Activated T-cell treated with anti-CD3 and anti-CD28 coated beads, Interleukin-2, amount 50 U/mL, for 72 hours (primary cell): ENCODE results near the gene PRAMEF9. TPM values are rescaled to one million over a fixed set of nuclear protein-coding genes. Genes with fewer than 3 reads are reported as not detected.
A peak's percentile ranks its signal among the peaks of the same experiment; 100 is the strongest.
"Not testable (repeated sequence)": the region's sequence is repeated elsewhere in the genome, so short reads cannot be mapped to it uniquely, and the experiment has no call there.

Experiments
- ATAC-seq, 2 donors: fragments of 150-1000 bp; cut with Tn5 transposase; replicated peaks in 1 of 2; 2 replicates each; pipeline ENCODE4 v1.10.0; 2021; ENCODE audit warnings: moderate library complexity in 2 of 2, mild to moderate bottlenecking in 1 of 2
- DNase-seq, 2 donors: peaks; one replicate each; pipeline ENCODE4 v3.0.0; 2021 to 2022; ENCODE audit warnings: mixed read lengths in 1 of 2
- H3K27ac Mint-ChIP-seq: one replicate; pipeline ENCODE4 v1.8.0; 2022; ENCODE audit warnings: mild to moderate bottlenecking, moderate library complexity, mixed read lengths
- H3K27me3 Mint-ChIP-seq: one replicate; pipeline ENCODE4 v1.8.0; 2022; ENCODE audit warnings: low read depth, mixed read lengths
- H3K36me3 Mint-ChIP-seq, 2 donors: one replicate each; pipeline ENCODE4 v1.8.0; 2022; ENCODE audit warnings: mixed read lengths in 2 of 2, mild to moderate bottlenecking in 1 of 2; ENCODE audit not compliant: insufficient read depth in 2 of 2
- H3K4me1 Mint-ChIP-seq: one replicate; pipeline ENCODE4 v1.8.0; 2022; ENCODE audit warnings: low read depth, mixed read lengths
- H3K4me3 Mint-ChIP-seq, 2 donors: one replicate each; pipeline ENCODE4 v1.8.0; 2022; ENCODE audit warnings: mild to moderate bottlenecking in 2 of 2, mixed read lengths in 2 of 2, moderate library complexity in 2 of 2
- H3K9me3 Mint-ChIP-seq, 2 donors: one replicate each; pipeline ENCODE4 v1.8.0; 2022; ENCODE audit warnings: mixed read lengths in 2 of 2
- total RNA-seq, 2 donors: library from RNA; stranded (reverse); gene quantifications; one replicate each; pipeline ENCODE4 v1.2.3, GENCODE V29; 2022

Gene PRAMEF9
- total RNA-seq, result not detected

DNA sequence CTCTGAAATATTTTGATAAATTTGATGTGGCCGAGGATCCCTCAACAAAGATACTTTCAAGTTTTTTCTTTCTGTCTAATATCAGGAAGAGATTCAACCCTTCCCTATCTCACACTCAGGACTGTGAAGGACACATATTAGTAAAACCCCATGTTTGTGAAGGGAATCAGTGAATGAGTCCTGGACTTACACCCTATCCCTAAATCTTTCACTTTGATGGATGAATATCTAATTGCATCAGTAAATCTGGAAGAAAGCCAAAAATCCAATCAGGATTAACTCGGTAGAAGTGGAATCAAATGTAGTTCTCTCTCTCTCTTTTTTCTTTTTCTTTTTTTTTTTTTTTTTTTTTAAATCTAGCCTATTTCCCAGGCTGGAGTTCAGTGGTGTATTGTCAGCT is at the start of gene PRAMEF9:
PRAMEF9 (plus strand) TSS at position 301 of the 400 bp plus-strand sequence. CDS start 3,433 bp downstream, outside the sequence.
- not testable (repeated sequence) for H3K27me3 Mint-ChIP-seq, H3K27ac Mint-ChIP-seq

DNA sequence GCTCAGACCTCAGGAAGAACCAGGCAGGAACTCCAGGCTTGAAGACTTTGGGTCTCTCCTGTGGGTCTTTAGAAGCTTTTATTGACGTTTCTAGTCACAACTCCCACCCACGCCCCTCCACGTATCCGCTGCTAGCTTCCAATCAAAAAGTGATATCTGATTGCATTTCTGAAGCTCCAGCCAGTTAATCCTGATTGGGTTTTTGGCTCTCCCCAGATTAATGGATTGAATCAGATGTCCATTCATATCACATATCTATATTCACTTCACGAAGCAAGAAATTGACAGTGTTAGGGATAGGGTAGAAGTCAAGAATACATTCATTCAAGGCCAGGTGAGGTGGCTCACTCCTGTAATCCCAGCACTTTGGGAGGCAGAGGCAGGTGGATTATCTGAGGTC is 15.7 kb upstream of the PRAMEF9 start, which contains the start of gene PRAMEF26:
PRAMEF26 (minus strand) TSS at position 101 of the 400 bp plus-strand sequence. CDS start 2,914 bp downstream, outside the sequence.
- not testable (repeated sequence) for H3K36me3 Mint-ChIP-seq, H3K4me1 Mint-ChIP-seq, H3K27me3 Mint-ChIP-seq, H3K27ac Mint-ChIP-seq, DNase-seq, ATAC-seq, H3K4me3 Mint-ChIP-seq, H3K9me3 Mint-ChIP-seq

More for the DNA sequence above, at the start of gene PRAMEF9:
- H3K4me3 Mint-ChIP-seq, H3K36me3 Mint-ChIP-seq, H3K4me1 Mint-ChIP-seq, ATAC-seq, DNase-seq, H3K9me3 Mint-ChIP-seq: not testable (repeated sequence)

DNA sequence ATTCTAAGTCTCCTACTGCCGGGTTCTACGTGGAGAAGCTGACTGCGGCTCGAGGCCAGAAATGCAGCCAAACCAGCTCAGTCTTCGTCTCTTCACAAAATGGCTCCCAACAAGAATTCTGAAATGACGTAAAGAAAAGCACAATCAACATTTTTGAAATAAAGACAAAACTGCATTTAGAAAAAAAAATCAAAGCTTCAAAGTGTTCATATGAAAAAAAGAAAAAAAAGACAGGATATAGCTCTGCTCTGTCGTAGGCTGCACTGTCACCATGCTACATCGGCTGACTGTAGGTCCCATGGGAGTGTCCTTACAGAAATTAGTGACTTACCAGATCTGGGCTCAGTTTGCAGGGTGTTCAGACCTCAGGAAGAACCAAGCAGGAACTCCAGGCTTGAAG is 6.1 kb upstream of the PRAMEF9 start, which contains the start of gene HNRNPCL4:
HNRNPCL4 (minus strand) TSS at position 101 of the 400 bp plus-strand sequence. CDS start 164 bp downstream, outside the sequence.
- H3K4me1 Mint-ChIP-seq, H3K9me3 Mint-ChIP-seq, H3K4me3 Mint-ChIP-seq, H3K27me3 Mint-ChIP-seq, ATAC-seq, H3K36me3 Mint-ChIP-seq, DNase-seq, H3K27ac Mint-ChIP-seq: not testable (repeated sequence)

DNA sequence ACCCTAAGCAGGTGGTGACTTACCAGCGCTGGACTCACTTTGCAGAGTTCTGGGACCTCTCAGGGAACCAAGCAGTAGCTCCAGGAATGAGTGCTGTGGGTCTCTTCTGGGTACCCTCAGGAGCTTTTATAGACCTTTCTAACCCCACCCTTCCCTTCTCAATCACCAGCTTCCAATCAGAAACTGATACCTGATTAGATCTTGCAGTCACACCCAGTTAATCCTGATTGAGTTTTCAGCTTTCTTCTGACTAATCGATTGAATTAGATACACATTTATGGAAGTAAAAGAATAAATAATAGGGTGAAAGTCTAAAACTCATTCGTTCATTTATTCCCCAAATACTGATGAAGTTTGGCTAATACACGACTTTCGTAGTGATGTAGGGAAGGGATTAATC is 29.7 kb downstream of the PRAMEF9 start, which contains the start of gene PRAMEF13:
PRAMEF13 (minus strand) TSS at position 101 of the 400 bp plus-strand sequence. CDS start 1,820 bp downstream, outside the sequence.
- H3K4me1 Mint-ChIP-seq, H3K36me3 Mint-ChIP-seq, H3K4me3 Mint-ChIP-seq, H3K27me3 Mint-ChIP-seq, H3K9me3 Mint-ChIP-seq, DNase-seq, H3K27ac Mint-ChIP-seq, ATAC-seq: not testable (repeated sequence)

DNA sequence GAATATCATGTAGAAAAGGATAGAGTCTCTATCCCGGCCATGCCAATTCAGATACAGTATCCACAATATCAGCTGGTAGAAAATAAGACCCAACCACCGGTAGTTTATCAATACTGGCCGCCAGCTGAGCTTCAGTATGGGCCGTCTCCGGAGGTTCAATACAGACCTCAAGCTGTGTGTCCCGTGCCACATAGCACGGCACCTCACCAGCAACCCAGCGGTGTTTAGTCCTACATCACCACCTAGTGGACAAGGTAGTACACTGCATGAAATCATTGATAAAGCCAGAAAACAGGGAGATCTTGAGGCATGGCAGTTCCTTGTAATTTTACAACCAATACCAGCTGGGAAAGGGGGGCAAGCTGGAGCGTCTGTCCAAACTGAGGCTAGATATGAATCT is 37.1 kb downstream of the PRAMEF9 start:
- not testable (repeated sequence) for ATAC-seq, H3K36me3 Mint-ChIP-seq, H3K4me3 Mint-ChIP-seq, H3K27ac Mint-ChIP-seq, DNase-seq, H3K4me1 Mint-ChIP-seq, H3K9me3 Mint-ChIP-seq, H3K27me3 Mint-ChIP-seq

DNA sequence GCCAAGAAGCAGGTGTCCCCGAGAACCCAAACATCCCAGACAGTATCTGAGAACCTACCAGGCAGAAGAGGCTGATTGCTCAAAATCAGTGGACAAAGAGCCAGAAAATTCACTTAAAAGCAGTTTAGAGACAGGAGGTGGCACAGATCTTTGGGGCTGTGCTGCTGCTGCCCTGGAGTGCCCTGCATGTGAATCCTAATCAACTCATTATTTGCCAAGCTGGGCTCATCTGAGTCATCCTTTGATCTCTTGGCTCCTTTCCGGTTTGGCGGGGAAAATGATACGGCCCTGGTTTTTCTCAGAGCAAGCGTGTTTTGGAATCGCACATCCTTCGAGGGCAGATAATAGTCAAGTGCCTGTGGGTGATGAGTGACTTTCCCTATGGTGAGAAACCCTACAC is 45.0 kb downstream of the PRAMEF9 start:
- not testable (repeated sequence) for H3K9me3 Mint-ChIP-seq, H3K27ac Mint-ChIP-seq, ATAC-seq, H3K4me3 Mint-ChIP-seq, H3K27me3 Mint-ChIP-seq, H3K36me3 Mint-ChIP-seq, DNase-seq, H3K4me1 Mint-ChIP-seq

DNA sequence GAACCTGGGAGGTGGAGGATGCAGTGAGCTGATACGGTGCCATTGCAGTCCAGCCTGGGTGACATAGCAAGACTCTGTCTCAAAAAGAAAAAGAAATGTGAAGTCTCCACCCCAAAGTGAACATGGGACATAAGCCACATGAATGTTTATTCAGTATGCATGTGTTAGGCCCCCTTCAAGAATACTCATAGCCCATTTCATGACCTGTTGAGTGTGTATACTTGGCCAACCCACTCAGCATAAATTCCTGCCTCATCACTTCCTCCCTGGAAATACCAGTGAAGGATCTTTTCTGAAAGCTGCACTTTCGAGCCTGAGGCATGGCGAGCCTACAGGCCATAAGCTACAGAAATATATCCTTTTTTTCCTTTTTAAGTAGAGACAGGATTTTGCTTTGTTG is 47.6 kb downstream of the PRAMEF9 start:
- not testable (repeated sequence) for H3K4me3 Mint-ChIP-seq, H3K9me3 Mint-ChIP-seq, DNase-seq, H3K27me3 Mint-ChIP-seq, H3K27ac Mint-ChIP-seq, H3K36me3 Mint-ChIP-seq, ATAC-seq, H3K4me1 Mint-ChIP-seq

DNA sequence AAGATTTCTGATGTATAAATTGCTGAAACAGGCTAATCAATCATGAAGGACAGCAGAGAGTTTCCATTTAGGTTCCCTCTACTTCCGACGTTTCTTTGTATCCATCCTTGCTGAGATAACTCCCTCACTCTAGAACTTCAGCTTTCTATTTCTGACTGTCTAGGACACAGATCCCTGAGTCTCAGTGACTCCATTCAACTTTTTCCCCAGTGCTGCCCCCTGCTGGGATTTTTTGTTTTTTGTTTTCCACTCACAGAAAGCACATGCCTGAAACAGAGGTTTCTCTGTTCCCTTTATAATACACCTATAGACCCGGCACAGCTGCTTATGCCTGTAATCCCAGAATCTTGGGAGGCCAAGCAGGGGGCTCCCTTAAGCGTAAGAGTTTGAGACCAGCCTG is 51.1 kb downstream of the PRAMEF9 start:
- H3K27ac Mint-ChIP-seq, DNase-seq, ATAC-seq, H3K36me3 Mint-ChIP-seq, H3K4me3 Mint-ChIP-seq, H3K9me3 Mint-ChIP-seq, H3K27me3 Mint-ChIP-seq, H3K4me1 Mint-ChIP-seq: not testable (repeated sequence)

DNA sequence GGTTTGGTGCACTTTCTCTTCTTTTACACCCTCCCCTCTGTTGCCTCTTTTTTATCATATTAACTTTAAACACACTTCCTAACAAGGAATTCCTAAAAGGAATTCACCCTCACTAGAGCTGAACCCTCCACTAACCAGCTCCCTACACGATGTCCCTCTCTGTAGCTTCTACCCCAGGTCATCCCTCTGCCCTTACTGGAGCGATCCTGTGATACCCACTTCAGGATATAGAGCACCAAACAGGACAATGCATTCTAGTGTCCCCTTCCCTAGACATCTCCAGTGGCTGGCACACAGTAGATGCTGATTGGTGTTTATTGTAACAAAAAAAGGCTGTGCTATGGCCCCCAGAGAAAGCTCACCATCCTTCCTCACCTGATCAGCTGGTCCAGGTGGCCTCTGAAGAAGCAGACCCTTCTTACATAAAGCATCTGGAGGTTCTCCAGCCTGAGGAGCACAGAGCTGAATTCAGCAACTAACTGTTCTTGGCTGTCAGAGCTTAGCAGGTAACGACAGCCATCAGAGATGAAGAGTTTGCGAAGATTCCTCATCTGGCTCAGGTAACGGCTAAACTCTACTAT is 52.9 kb downstream of the PRAMEF9 start:
- Mint-ChIP-seq H3K9me3 (no peaks in the 10 kb centered on the region), H3K4me3 (no peak overlapping the region), H3K36me3 (no peaks in the 10 kb centered on the region), H3K27ac (no peak overlapping the region), H3K27me3 (peaks cover 6% of the 10 kb centered on the region), H3K4me1 (no peaks in the 10 kb centered on the region)
- no peak for DNase-seq
- ATAC-seq, result no peak

DNA sequence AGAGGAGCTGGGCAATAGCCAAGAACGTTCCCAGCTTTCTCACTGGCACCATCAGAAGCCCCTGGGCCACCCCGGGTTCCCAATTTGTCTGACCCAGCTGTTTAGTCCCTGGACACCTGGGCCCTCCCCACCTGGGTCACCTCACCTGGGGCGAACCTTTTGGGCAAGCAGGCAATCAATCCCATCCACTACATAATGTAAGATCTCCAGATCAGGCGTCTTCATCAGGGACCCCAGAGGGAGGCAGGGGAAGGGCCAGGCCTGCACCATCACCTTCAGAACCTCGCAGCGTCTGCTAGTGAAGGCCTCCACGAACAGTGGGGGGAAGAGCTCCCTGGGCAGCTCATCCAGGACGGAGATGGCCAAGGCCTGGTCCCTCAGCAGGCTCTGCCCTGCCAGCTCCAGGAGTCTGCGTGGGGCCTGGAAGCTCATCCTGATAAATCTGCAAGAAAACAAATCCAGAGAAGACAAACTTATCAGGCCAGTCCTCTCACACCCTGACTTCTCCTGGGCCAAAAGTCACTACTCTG is 54.1 kb downstream of the PRAMEF9 start, which contains the start of gene PRAMEF18:
PRAMEF18 (minus strand) TSS at position 480 of the 530 bp plus-strand sequence; CDS start at position 432, 48 bp downstream.
- not testable (repeated sequence) for H3K4me1 Mint-ChIP-seq, ATAC-seq, H3K36me3 Mint-ChIP-seq, H3K27ac Mint-ChIP-seq, H3K9me3 Mint-ChIP-seq, DNase-seq, H3K4me3 Mint-ChIP-seq, H3K27me3 Mint-ChIP-seq

DNA sequence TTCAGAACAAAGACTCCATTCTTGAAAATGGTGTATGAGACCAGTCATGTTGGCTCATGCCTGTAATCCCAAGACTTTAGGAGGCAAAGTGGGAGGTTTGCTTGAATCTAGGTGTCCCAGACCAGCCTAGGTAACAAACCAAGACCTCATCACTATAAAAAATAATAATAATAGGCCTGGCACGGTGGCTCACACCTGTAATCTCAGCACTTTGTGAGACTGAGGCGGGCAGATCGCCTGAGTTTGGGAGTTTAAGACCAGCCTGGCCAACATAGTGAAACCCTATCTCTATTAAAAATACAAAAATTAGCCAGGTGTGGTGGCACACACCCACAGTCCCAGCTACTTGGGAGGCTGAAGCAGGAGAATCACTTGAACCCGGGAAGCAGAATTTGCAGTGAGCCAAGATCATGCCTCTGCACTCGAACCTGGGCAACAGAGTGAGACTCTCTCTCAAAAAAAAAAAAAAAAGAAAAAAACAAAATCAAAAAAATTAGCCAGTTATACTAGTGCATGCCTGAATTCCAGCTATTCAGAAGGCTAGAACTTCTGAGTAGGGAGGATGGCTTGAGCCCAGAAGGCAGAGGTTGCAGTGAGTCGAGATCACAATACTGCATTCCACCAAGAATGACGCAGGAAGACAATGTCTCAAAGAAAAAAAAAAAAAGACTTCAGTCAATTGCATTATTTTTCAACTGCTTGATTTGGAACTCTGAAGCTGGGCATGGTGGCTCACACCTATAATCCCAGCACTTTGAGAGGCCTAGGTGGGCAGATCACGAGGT is 55.8 kb downstream of the PRAMEF9 start:
- not testable (repeated sequence) for H3K9me3 Mint-ChIP-seq, H3K4me1 Mint-ChIP-seq, H3K36me3 Mint-ChIP-seq, DNase-seq, H3K27me3 Mint-ChIP-seq, H3K4me3 Mint-ChIP-seq, ATAC-seq, H3K27ac Mint-ChIP-seq

DNA sequence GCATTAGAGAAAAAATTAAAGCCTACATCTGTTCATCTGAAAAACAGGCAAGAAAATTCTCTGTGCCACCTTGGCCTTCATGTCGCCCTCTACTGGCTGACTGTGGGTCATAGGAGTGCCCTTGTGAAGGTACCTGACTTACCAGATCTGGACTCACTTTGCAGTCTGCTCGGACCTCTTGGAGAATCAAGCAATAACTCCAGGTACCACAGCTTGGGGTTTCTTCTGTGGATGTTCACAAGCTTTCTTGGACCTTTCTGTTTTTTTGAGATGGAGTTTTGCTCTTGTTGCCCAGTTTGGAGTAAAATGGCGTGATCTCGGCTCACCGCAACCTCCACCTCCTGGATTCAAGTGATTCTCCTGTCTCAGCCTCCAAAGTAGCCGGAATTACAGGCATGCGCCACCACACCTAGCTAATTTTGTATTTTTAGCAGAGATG is 56.7 kb downstream of the PRAMEF9 start:
- Mint-ChIP-seq H3K36me3 (no peaks in the 10 kb centered on the region), H3K4me3 (no peak overlapping the region), H3K4me1 (no peaks in the 10 kb centered on the region), H3K9me3 (no peaks in the 10 kb centered on the region), H3K27ac (no peak overlapping the region), H3K27me3 (peaks cover 6% of the 10 kb centered on the region)
- DNase-seq, result peak; percentile 40 to 51
- ATAC-seq, result peak in 1 of 2 donors; percentile 51
